Pancreas (tissue), 10 donors: ENCODE results near the gene CHCT1. TPM values are rescaled to one million over a fixed set of nuclear protein-coding genes. Genes with fewer than 3 reads are reported as not detected.

Experiments
- ATAC-seq, 4 donors: fragments of 200-7000 bp; cut with Tn5 transposase; one replicate each; pipeline versions ENCODE4 v1.8.0 to v1.9.1; 2020; ENCODE audit warnings: mild to moderate bottlenecking in 4 of 4, moderate library complexity in 4 of 4
- DNase-seq, 6 donors: peaks; one replicate each; pipeline ENCODE4 v3.0.0-alpha.2; 2020
- FAIRE-seq: peaks from 2 replicates; lab custom pipeline; 2012; peaks lifted over from hg19 to GRCh38; lab: Jason Lieb, UNC
- H3K27ac ChIP-seq, 4 donors: fragments of 200-600 bp; sonication (generic); 1 replicate in 3 of 4; 2 replicates in 1 of 4; pipeline versions ENCODE4 v1.5.0 to v1.8.0; 2020
- H3K27me3 ChIP-seq, 4 donors: fragments of 200-600 bp; one replicate each; pipeline ENCODE4 v1.8.0; 2021
- H3K36me3 ChIP-seq, 3 donors: fragments of 200-600 bp; sonication (generic) in 1 of 3; one replicate each; pipeline versions ENCODE4 v1.5.0 to v1.8.0; 2020 to 2021
- H3K4me1 ChIP-seq, 3 donors: fragments of 200-600 bp; one replicate each; pipeline ENCODE4 v1.8.0; 2021
- H3K4me3 ChIP-seq, 4 donors: fragments of 200-600 bp; sonication (generic) in 2 of 4; one replicate each; pipeline versions ENCODE4 v1.5.0 to v1.8.0; 2020 to 2021
- H3K9me3 ChIP-seq, 4 donors: fragments of 200-600 bp; one replicate each; pipeline ENCODE4 v1.8.0; 2021
- CTCF ChIP-seq, 4 donors: fragments of 200-600 bp; sonication (generic) in 3 of 4; IDR thresholded peaks; one replicate each; pipeline versions ENCODE4 v1.5.0 to v1.8.0; 2021; ENCODE audit warnings: antibody characterized with exemption in 4 of 4
- WGBS, 2 donors: extraction: QIAGEN DNeasy Blood & Tissue Kit; methylation state at CpG; one replicate each; pipeline ENCODE4 v1.1.7; 2013; 5-methylcytosine and 5-hydroxymethylcytosine counted together
- intact Hi-C, 3 donors: fragments of 100-400 bp; cut with DNase I; formaldehyde crosslinking; loops; one replicate each; pipeline versions ENCODE4 v1.11.1 to v1.14.2; 2022
- polyA plus RNA-seq, 2 donors: library from polyadenylated mRNA; stranded (reverse); fragments of 200-250 nt; gene quantifications; one replicate each; pipeline ENCODE4 v1.2.3, GENCODE V29; 2013
- total RNA-seq, 6 donors: library from RNA; stranded (reverse); fragmentation: NEBNext Ultra II Directional in 4 of 6; extraction: Animal tissue kit (Norgen Biotek cat#: 25700) in 4 of 6; gene quantifications; one replicate each; pipeline versions ENCODE4 v1.2.1 to v1.2.4, GENCODE V29; 2021 to 2023
- donor health status: healthy with polysubstance abuse.
- donor health status: DM: no; HTN: no; CAD: no; lungs with moderate emphysema.
- donor health status: DM: no; HTN: no; CAD: no.
- donor health status: control.
- donor health status: control.
- donor health status: Bipolar disorder and iron deficiency.
- donor health status: DM: yes; HTN: yes; CAD: no.
- donor health status: DM: no; HTN: no; CAD: no.
- donor health status: DM: no; HTN: no; CAD: no.
- donor health status: DM: yes; HTN: yes; CAD: no.

CHCT1 gene
- total and polyA plus RNA-seq, 8 donors = 0.14 TPM; not detected in 7

GRCh38 chr17:60451965-60452364, 29.7 kb downstream of the CHCT1 start:
- FAIRE-seq = no peak

GRCh38 chr17:60455378-60455777, 33.1 kb downstream of the CHCT1 start:
- DNase-seq (no peak), FAIRE-seq (no peak), ATAC-seq (no peak)
- 84 to 88% methylated on average over 4 of the region's 4 CpGs for whole genome bisulfite sequencing, 2 donors
- Histone ChIP-seq H3K27ac (no peak overlapping the region), H3K9me3 (no peaks in the 10 kb centered on the region), H3K4me3 (no peak overlapping the region), H3K4me1 (no peaks in the 10 kb centered on the region), H3K27me3 (no peaks in the 10 kb centered on the region), H3K36me3 (peaks cover 3 to 54% (median 11%) of the 10 kb centered on the region in 3 donors)
- intact Hi-C loops = no loop called here
- TF ChIP-seq CTCF (IDR thresholded peaks at IDR 0.05) = no peak

More at GRCh38 chr17:60451965-60452364, 29.7 kb downstream of the CHCT1 start:
- Histone ChIP-seq H3K4me1 (no peaks in the 10 kb centered on the region), H3K27me3 (no peaks in the 10 kb centered on the region), H3K27ac (no peak overlapping the region), H3K9me3 (no peaks in the 10 kb centered on the region), H3K4me3 (no peak overlapping the region), H3K36me3 (peaks cover 3 to 58% (median 20%) of the 10 kb centered on the region in 3 donors)
- TF ChIP-seq CTCF (IDR thresholded peaks at IDR 0.05) = no peak
- intact Hi-C loops = no loop called here
- ATAC-seq (no peak), DNase-seq (no peak)

GRCh38 chr17:60457148-60457547, 34.9 kb downstream of the CHCT1 start:
- Histone ChIP-seq H3K27me3 (no peaks in the 10 kb centered on the region), H3K36me3 (peaks cover 3 to 56% (median 18%) of the 10 kb centered on the region in 3 donors), H3K4me1 (no peaks in the 10 kb centered on the region), H3K27ac (no peak overlapping the region), H3K9me3 (no peaks in the 10 kb centered on the region), H3K4me3 (no peak overlapping the region)
- ATAC-seq (no peak), FAIRE-seq (no peak), DNase-seq (no peak)
- no peak for TF ChIP-seq CTCF (IDR thresholded peaks at IDR 0.05)
- intact Hi-C loops = no loop called here
- WGBS, 2 donors = 99 to 100% methylated on average over 2 of the region's 2 CpGs

GRCh38 chr17:60461584-60461983, 39.3 kb downstream of the CHCT1 start:
- no peak overlapping the region for H3K27ac ChIP-seq
- no peak for TF ChIP-seq CTCF (IDR thresholded peaks at IDR 0.05)
- ATAC-seq (no peak), DNase-seq (no peak), FAIRE-seq (no peak)
- intact Hi-C loops = no loop called here
- no peaks in the 10 kb centered on the region for H3K4me1 ChIP-seq
- no peak overlapping the region for H3K4me3 ChIP-seq
- no peaks in the 10 kb centered on the region for H3K9me3 ChIP-seq
- peaks cover 0 to 59% (median 9%) of the 10 kb centered on the region in 3 donors for H3K36me3 ChIP-seq
- H3K27me3 ChIP-seq = no peaks in the 10 kb centered on the region
- 88 to 94% methylated on average over 1 of the region's 1 CpG for WGBS, 2 donors

GRCh38 chr17:60463157-60463835, 41.0 kb downstream of the CHCT1 start:
- no peak overlapping the region for H3K4me3 ChIP-seq
- no peaks in the 10 kb centered on the region for H3K27me3 ChIP-seq
- H3K27ac ChIP-seq = no peak overlapping the region
- ATAC-seq (no peak), DNase-seq (no peak), FAIRE-seq (no peak)
- intact Hi-C loops = no loop called here
- peaks cover 0 to 53% (median 9%) of the 10 kb centered on the region in 3 donors for H3K36me3 ChIP-seq
- TF ChIP-seq CTCF (IDR thresholded peaks at IDR 0.05) = no peak
- 71 to 72% methylated on average over 4 of the region's 4 CpGs for WGBS, 2 donors
- peaks cover 0 to 3% (median 0%) of the 10 kb centered on the region in 3 donors for H3K4me1 ChIP-seq
- no peaks in the 10 kb centered on the region for H3K9me3 ChIP-seq
